GM18867 (cell line): ENCODE measurements around the gene DBF4.
A peak's percentile ranks its signal among the peaks of the same experiment; 100 is the strongest.
"Not testable (repeated sequence)": the region's sequence is repeated elsewhere in the genome, so short reads cannot be mapped to it uniquely, and the experiment has no call there.

Experiments
- ATAC-seq: cut with Tn5 transposase; IDR thresholded peaks from one replicate; pipeline ENCODE4 v1.9.1; 2021; ENCODE audit warnings: mild to moderate bottlenecking, moderate library complexity; ENCODE audit not compliant: unreplicated experiment

The DBF4 gene

GRCh38 chr7:87944547-87944946 lies 68.3 kb downstream of the DBF4 start:
- peak; percentile 63 for ATAC-seq

GRCh38 chr7:87945926-87946325 lies 69.6 kb downstream of the DBF4 start:
- ATAC-seq, result not testable (repeated sequence)

GRCh38 chr7:87948371-87948770 lies 72.1 kb downstream of the DBF4 start:
- ATAC-seq, result no peak
